Type B pancreatic cell (in vitro differentiated cells): ENCODE results near the gene NALCN. TPM values are rescaled to one million over a fixed set of nuclear protein-coding genes. Genes with fewer than 3 reads are reported as not detected.

ENCODE experiments used
- DNase-seq: peaks from one replicate; pipeline ENCODE4 v3.0.0; 2021; ENCODE audit warnings: mixed read lengths; ENCODE audit not compliant: unreplicated experiment; ENCODE audit errors: extremely low spot score
- H3K27ac Mint-ChIP-seq: 2 replicates; pipeline ENCODE4 v1.8.0; 2021; ENCODE audit warnings: mild to moderate bottlenecking, mixed read lengths
- H3K27me3 Mint-ChIP-seq: 2 replicates; pipeline ENCODE4 v1.8.0; 2021; ENCODE audit warnings: mixed read lengths
- H3K36me3 Mint-ChIP-seq: 2 replicates; pipeline ENCODE4 v1.8.0; 2021; ENCODE audit warnings: mixed read lengths
- H3K4me1 Mint-ChIP-seq: one replicate; pipeline ENCODE4 v1.8.0; 2021; ENCODE audit warnings: mixed read lengths; ENCODE audit not compliant: unreplicated experiment
- H3K4me3 Mint-ChIP-seq: 2 replicates; pipeline ENCODE4 v1.8.0; 2021; ENCODE audit warnings: mild to moderate bottlenecking, mixed read lengths
- H3K9me3 Mint-ChIP-seq: 2 replicates; pipeline ENCODE4 v1.8.0; 2021; ENCODE audit warnings: mixed read lengths
- long read RNA-seq: library from polyadenylated mRNA; unstranded; transcript quantifications from one replicate; pipeline ENCODE4 v2.0.0, GENCODE V29; 2020
- total RNA-seq: library from RNA; stranded (reverse); gene quantifications from 2 replicates; pipeline ENCODE4 v1.2.1, GENCODE V29; 2021; ENCODE audit warnings: low replicate concordance
- TF ChIP-seq, protein P1 (sequence below): fragments of 200-600 bp; sonication (generic); conservative IDR thresholded peaks from 2 replicates; pipeline ENCODE4 v1.5.0; 2021; ENCODE audit warnings: antibody characterized with exemption, mild to moderate bottlenecking

Gene NALCN
- 0.70 and 1.8 TPM in 2 replicates for total RNA-seq
- long read RNA-seq, partial matches to known transcripts: 0 of 1 reads
- long read RNA-seq, other reads (novel, unspliced or antisense): 0 of 1 reads

DNA sequence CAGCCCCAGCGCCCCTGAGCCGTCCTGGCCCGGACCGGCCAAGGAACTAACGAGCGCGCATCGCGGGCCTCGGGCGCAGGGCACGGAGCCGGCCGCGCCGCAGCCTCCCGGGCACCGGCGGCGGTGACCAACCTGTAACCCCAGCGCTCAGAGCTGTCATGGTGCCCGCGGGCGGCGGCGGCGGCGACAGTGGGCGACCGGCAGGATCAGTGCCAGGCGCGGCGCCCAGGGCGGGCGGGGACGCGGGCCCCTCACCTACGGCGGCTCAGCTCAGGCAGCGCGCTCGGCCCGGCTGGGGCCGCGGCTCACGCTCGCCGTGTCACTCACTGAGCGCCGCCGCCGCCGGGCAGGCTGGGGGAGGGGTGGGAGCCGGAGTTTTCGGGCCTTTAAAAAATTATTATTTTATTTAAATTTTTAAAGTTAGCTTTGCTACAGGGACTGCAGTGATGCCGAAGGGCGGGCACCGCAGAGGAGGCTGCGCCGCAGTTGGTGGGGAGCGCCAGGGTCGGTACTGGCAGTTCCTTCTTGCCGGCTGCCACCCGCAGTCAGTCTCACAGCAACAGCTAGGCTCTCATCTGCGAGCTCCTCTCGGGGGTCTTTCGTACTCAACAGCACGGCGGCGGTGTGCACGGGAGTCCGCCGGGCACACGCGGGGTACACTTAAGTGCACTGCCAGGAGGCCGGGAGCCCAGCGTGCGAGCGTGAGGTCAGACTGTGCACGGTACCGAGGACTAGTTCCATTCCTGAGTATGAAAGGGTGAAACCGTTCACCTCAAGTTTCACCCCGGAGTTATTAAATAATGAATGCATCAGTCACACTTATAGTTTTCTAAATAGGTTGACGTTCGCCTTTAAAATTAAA, at the start of gene NALCN:
NALCN (minus strand) TSS at position 328 of the 862 bp plus-strand sequence. CDS start 17,382 bp downstream, outside the sequence.
- Mint-ChIP-seq H3K4me3 (peak within 1 kb of the TSS; percentile 88), H3K4me1 (no peaks in the 10 kb centered on the region), H3K27me3 (peaks cover 53% of the 10 kb centered on the region), H3K9me3 (no peaks in the 10 kb centered on the region), H3K27ac (no peak within 1 kb of the TSS), H3K36me3 (no peaks in the 10 kb centered on the region)
- TF ChIP-seq, protein P1, sequence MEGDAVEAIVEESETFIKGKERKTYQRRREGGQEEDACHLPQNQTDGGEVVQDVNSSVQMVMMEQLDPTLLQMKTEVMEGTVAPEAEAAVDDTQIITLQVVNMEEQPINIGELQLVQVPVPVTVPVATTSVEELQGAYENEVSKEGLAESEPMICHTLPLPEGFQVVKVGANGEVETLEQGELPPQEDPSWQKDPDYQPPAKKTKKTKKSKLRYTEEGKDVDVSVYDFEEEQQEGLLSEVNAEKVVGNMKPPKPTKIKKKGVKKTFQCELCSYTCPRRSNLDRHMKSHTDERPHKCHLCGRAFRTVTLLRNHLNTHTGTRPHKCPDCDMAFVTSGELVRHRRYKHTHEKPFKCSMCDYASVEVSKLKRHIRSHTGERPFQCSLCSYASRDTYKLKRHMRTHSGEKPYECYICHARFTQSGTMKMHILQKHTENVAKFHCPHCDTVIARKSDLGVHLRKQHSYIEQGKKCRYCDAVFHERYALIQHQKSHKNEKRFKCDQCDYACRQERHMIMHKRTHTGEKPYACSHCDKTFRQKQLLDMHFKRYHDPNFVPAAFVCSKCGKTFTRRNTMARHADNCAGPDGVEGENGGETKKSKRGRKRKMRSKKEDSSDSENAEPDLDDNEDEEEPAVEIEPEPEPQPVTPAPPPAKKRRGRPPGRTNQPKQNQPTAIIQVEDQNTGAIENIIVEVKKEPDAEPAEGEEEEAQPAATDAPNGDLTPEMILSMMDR: no peak
- DNase-seq: peak; percentile 73

DNA sequence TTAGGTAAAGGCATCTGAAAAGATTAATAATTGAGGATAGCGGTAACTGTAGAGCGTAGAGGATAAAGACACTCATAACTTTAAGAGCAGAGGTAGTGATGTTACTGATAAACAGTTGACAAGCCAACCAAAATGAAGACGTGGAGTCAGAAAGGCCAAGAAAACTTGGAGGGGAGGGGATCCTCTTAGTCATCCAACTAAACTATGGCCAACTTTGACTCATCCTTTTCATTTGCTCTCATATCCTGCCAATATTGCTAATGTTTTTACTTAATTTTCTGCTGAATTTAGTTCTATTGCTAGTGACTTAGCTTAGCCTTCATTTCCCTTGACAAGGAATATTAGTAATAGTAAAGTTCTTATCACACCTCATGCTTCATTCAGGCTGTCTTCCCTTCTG, 49.6 kb upstream of the NALCN start:
- TF ChIP-seq, protein P1: no peak
- no peak for DNase-seq
- Mint-ChIP-seq H3K9me3 (no peaks in the 10 kb centered on the region), H3K36me3 (no peaks in the 10 kb centered on the region), H3K4me3 (no peak overlapping the region), H3K27me3 (no peaks in the 10 kb centered on the region), H3K27ac (no peak overlapping the region), H3K4me1 (no peaks in the 10 kb centered on the region)

DNA sequence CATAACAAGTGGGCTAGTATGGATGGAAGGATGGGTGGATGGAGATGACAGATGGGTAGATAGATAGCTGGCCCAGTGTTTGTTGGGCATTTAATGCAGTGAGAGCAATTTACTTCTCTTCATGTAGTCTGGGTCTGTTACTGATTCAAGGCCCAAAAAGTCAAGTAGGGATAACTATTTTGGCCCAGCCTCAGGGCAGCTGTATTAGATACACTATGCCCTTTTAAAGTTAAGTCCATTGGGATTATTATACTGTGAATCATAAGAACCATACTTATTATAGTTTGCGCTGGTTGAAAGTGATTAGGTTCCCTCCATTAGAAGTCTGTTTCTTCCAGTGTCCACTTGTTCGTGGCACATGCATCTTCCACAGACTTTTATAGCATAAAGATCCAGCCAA, 40.9 kb upstream of the NALCN start:
- peaks cover 4% of the 10 kb centered on the region for H3K4me1 Mint-ChIP-seq
- DNase-seq: no peak
- H3K4me3 Mint-ChIP-seq: no peak overlapping the region
- no peak overlapping the region for H3K27ac Mint-ChIP-seq
- peaks cover 8% of the 10 kb centered on the region for H3K9me3 Mint-ChIP-seq
- H3K36me3 Mint-ChIP-seq: no peaks in the 10 kb centered on the region
- TF ChIP-seq, protein P1: no peak
- H3K27me3 Mint-ChIP-seq: no peaks in the 10 kb centered on the region

DNA sequence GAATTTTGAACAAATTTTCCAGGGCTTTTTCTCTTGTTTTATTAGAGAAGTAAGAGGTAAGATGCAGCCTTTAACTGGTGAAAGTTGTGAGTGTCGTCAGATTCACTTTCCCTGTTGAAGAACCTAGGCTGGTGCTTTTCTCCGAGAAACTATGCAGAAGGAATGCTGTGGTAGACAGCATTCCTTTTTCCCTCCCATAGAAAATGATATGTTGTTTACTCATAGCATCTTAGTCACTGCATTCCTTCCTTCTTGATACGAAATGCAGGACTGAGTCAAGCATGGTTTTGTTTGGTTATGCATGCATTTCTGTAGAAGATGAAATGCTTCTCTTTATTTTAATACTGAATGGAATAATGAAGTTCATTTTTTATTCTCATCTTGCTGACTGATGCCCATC, 39.6 kb upstream of the NALCN start:
- no peaks in the 10 kb centered on the region for H3K36me3 Mint-ChIP-seq
- peaks cover 3% of the 10 kb centered on the region for H3K27me3 Mint-ChIP-seq
- TF ChIP-seq, protein P1: no peak
- H3K27ac Mint-ChIP-seq: peak overlapping the region; percentile 58
- H3K4me3 Mint-ChIP-seq: no peak overlapping the region
- DNase-seq: no peak
- peaks cover 8% of the 10 kb centered on the region for H3K9me3 Mint-ChIP-seq
- H3K4me1 Mint-ChIP-seq: peaks cover 4% of the 10 kb centered on the region

DNA sequence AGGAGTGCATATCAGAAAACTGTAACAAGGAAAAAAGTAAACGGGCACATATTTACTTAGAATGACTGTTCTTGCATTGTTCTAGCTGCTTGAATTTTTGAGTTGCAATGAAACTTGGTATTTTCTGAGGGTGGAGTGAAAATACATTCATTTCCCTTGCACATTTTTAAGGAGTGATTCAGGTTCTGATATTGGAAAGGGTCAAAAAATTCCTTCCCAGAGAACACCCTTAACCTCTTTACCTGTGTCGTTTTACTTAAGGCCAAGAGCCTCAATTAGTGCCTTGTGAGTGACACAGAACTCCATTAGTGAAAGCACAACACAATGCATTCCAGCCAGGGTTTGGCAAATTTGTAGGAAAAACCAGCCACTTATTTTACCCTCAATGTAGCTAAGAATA, 38.5 kb upstream of the NALCN start:
- no peaks in the 10 kb centered on the region for H3K9me3 Mint-ChIP-seq
- DNase-seq: no peak
- H3K27me3 Mint-ChIP-seq: peaks cover 3% of the 10 kb centered on the region
- no peaks in the 10 kb centered on the region for H3K36me3 Mint-ChIP-seq
- TF ChIP-seq, protein P1: no peak
- peaks cover 4% of the 10 kb centered on the region for H3K4me1 Mint-ChIP-seq
- H3K4me3 Mint-ChIP-seq: no peak overlapping the region
- peak overlapping the region; percentile 32 for H3K27ac Mint-ChIP-seq
